ENCODE results near the gene MXD1.

- TF ChIP-seq CTCF (conservative IDR thresholded peaks at IDR 0.05; ENCODE audit: low read depth in 2 of 2) (no peak), POLR2AphosphoS5 (IDR thresholded peaks at IDR 0.05; ENCODE audit: low read depth) (no peak), EZH2phosphoT487 (IDR thresholded peaks at IDR 0.05; ENCODE audit: unreplicated experiment) (no peak), EZH2 (IDR thresholded peaks at IDR 0.05; ENCODE audit: low read depth, unreplicated experiment) (no peak), STAT1 (IDR thresholded peaks at IDR 0.05; ENCODE audit: unreplicated experiment) (no peak), JUNB (IDR thresholded peaks at IDR 0.05; ENCODE audit: unreplicated experiment) (no peak), CREB1 (CRISPR knock-in tag; IDR thresholded peaks at IDR 0.05; ENCODE audit: low read depth) (no peak), ZNF331 (CRISPR knock-in tag; IDR thresholded peaks at IDR 0.05; ENCODE audit: low read depth) (no peak), ETS1 (IDR thresholded peaks at IDR 0.05) (no peak), NANOG (IDR thresholded peaks at IDR 0.05; ENCODE audit: borderline replicate concordance) (no peak), ZNF114 (CRISPR knock-in tag; IDR thresholded peaks at IDR 0.05) (no peak)
- TF ChIP-seq, protein P1, sequence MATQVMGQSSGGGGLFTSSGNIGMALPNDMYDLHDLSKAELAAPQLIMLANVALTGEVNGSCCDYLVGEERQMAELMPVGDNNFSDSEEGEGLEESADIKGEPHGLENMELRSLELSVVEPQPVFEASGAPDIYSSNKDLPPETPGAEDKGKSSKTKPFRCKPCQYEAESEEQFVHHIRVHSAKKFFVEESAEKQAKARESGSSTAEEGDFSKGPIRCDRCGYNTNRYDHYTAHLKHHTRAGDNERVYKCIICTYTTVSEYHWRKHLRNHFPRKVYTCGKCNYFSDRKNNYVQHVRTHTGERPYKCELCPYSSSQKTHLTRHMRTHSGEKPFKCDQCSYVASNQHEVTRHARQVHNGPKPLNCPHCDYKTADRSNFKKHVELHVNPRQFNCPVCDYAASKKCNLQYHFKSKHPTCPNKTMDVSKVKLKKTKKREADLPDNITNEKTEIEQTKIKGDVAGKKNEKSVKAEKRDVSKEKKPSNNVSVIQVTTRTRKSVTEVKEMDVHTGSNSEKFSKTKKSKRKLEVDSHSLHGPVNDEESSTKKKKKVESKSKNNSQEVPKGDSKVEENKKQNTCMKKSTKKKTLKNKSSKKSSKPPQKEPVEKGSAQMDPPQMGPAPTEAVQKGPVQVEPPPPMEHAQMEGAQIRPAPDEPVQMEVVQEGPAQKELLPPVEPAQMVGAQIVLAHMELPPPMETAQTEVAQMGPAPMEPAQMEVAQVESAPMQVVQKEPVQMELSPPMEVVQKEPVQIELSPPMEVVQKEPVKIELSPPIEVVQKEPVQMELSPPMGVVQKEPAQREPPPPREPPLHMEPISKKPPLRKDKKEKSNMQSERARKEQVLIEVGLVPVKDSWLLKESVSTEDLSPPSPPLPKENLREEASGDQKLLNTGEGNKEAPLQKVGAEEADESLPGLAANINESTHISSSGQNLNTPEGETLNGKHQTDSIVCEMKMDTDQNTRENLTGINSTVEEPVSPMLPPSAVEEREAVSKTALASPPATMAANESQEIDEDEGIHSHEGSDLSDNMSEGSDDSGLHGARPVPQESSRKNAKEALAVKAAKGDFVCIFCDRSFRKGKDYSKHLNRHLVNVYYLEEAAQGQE (IDR thresholded peaks at IDR 0.05; ENCODE audit: unreplicated experiment), result no peak
These were observed 25.8 kb downstream of the MXD1 start for GRCh38 chr2:69940691-69941090.

Data from GM23338 (cell line).